H1 (cell line): ENCODE measurements around the gene DUS1L. TPM values are rescaled to one million over a fixed set of nuclear protein-coding genes. Genes with fewer than 3 reads are reported as not detected.

Experiments used
- CTCF ChIA-PET: fragments of 300-600 bp; sonication (Branson Sonifier 250); formaldehyde crosslinking; loops from one replicate; lab custom pipeline; 2021; ENCODE audit not compliant: partially characterized antibody; lab: Charles Lee
- POLR2A ChIA-PET: fragments of 300-600 bp; sonication (Branson Sonifier 250); formaldehyde crosslinking; loops from one replicate; lab custom pipeline; 2021; ENCODE audit warnings: inconsistent platforms; ENCODE audit not compliant: partially characterized antibody; lab: Charles Lee
- DNase-seq, 2 experiments: peaks; one replicate each; pipeline versions ENCODE4 v3.0.0 to v3.0.0-alpha.2; 2010 to 2022; ENCODE audit warnings: low spot score in 2 of 2, low read depth in 1 of 2, mixed read lengths in 1 of 2
- FAIRE-seq: peaks from 2 replicates; lab custom pipeline; 2011; peaks lifted over from hg19 to GRCh38; lab: Jason Lieb, UNC
- H2AFZ ChIP-seq: 2 replicates; pipeline ENCODE4 v1.8.1; 2012; ENCODE audit warnings: low read length, inconsistent platforms
- H2AK5ac ChIP-seq: 2 replicates; pipeline ENCODE4 v1.6.1; 2013; ENCODE audit warnings: low read depth, low read length
- H2BK120ac ChIP-seq: replicated peaks from 2 replicates; pipeline ENCODE3; 2013; ENCODE audit warnings: low read depth, low read length, inconsistent platforms
- H2BK12ac ChIP-seq: 2 replicates; pipeline ENCODE4 v1.6.1; 2013; ENCODE audit warnings: low read depth, low read length
- H2BK15ac ChIP-seq: 2 replicates; pipeline ENCODE4 v1.6.1; 2013; ENCODE audit warnings: low read length
- H2BK20ac ChIP-seq: 2 replicates; pipeline ENCODE4 v1.6.1; 2013; ENCODE audit warnings: low read length
- H2BK5ac ChIP-seq: 2 replicates; pipeline ENCODE4 v1.6.1; 2013; ENCODE audit warnings: low read depth, low read length
- H3K14ac ChIP-seq: 2 replicates; pipeline ENCODE4 v1.6.1; 2013; ENCODE audit warnings: inconsistent platforms; ENCODE audit not compliant: insufficient read length
- H3K18ac ChIP-seq: 2 replicates; pipeline ENCODE4 v1.6.1; 2013; ENCODE audit warnings: low read length; ENCODE audit errors: extremely low read depth
- H3K23ac ChIP-seq: 2 replicates; pipeline ENCODE4 v1.6.1; 2013; ENCODE audit warnings: inconsistent platforms; ENCODE audit not compliant: insufficient read length
- H3K23me2 ChIP-seq: 2 replicates; pipeline ENCODE4 v1.6.1; 2013; ENCODE audit warnings: low read depth, low read length
- H3K27ac ChIP-seq: 2 replicates; pipeline ENCODE4 v1.6.1; 2011; ENCODE audit warnings: low read depth, low read length, inconsistent platforms
- H3K27me3 ChIP-seq, 4 experiments: replicated peaks in 1 of 4; 1 replicate in 1 of 4; 2 replicates in 3 of 4; pipeline versions ENCODE4 v1.6.1 to v1.8.1; 2011 to 2013; ENCODE audit warnings: low read length in 3 of 4, mild to moderate bottlenecking in 3 of 4, inconsistent platforms in 2 of 4, mixed read lengths in 2 of 4, moderate library complexity in 1 of 4; ENCODE audit not compliant: control insufficient read depth in 3 of 4, insufficient read depth in 3 of 4; ENCODE audit errors: extremely low read depth in 1 of 4
- H3K36me3 ChIP-seq, 4 experiments: 2 replicates each; pipeline versions ENCODE4 v1.6.1 to v1.8.1; 2011 to 2013; ENCODE audit warnings: mild to moderate bottlenecking in 4 of 4, low read length in 3 of 4, moderate library complexity in 2 of 4, control low read depth in 1 of 4, inconsistent platforms in 1 of 4; ENCODE audit not compliant: insufficient read depth in 4 of 4, control insufficient read depth in 2 of 4
- H3K4ac ChIP-seq: replicated peaks from 2 replicates; pipeline ENCODE3; 2013; ENCODE audit warnings: low read length, low read depth, mixed read lengths, inconsistent platforms; ENCODE audit not compliant: insufficient read length
- H3K4me1 ChIP-seq, 4 experiments: replicated peaks in 1 of 4; 1 replicate in 1 of 4; 2 replicates in 3 of 4; pipeline versions ENCODE4 v1.6.1 to v1.8.1; 2011 to 2013; ENCODE audit warnings: low read length in 3 of 4, inconsistent platforms in 2 of 4, mixed read lengths in 1 of 4; ENCODE audit not compliant: insufficient read depth in 4 of 4, control insufficient read depth in 3 of 4
- H3K4me2 ChIP-seq, 2 experiments: 2 replicates each; pipeline versions ENCODE4 v1.6.1 to v1.8.1; 2011 to 2013; ENCODE audit warnings: low read depth in 2 of 2, low read length in 2 of 2, control low read depth in 1 of 2, inconsistent platforms in 1 of 2, mild to moderate bottlenecking in 1 of 2; ENCODE audit not compliant: insufficient read depth in 1 of 2
- H3K4me3 ChIP-seq, 4 experiments: fragments of 200-600, 300-600 bp in 1 of 4; sonication (generic), shearing (Covaris generic), sonication (Bioruptor Twin) in 1 of 4; 2 replicates each; pipeline versions ENCODE4 v1.5.1 to v1.8.1; 2011 to 2016; ENCODE audit warnings: low read length in 4 of 4, low read depth in 3 of 4, control low read depth in 2 of 4, inconsistent platforms in 2 of 4, mild to moderate bottlenecking in 2 of 4, mixed read lengths in 1 of 4, moderate library complexity in 1 of 4; ENCODE audit not compliant: insufficient read depth in 2 of 4; ENCODE audit errors: extremely low read depth in 1 of 4
- H3K56ac ChIP-seq: replicated peaks from 2 replicates; pipeline ENCODE3; 2013; ENCODE audit warnings: low read depth, mild to moderate bottlenecking, mixed read lengths, low read length, inconsistent platforms; ENCODE audit not compliant: insufficient read length
- H3K79me1 ChIP-seq: 2 replicates; pipeline ENCODE4 v1.6.1; 2013; ENCODE audit warnings: low read depth, low read length, control low read depth
- H3K79me2 ChIP-seq, 2 experiments: 2 replicates each; pipeline versions ENCODE4 v1.6.1 to v1.8.1; 2012 to 2013; ENCODE audit warnings: low read length in 2 of 2, mild to moderate bottlenecking in 2 of 2, inconsistent platforms in 1 of 2; ENCODE audit not compliant: insufficient read depth in 2 of 2, control insufficient read depth in 1 of 2
- H3K9ac ChIP-seq, 4 experiments: replicated peaks in 1 of 4; 1 replicate in 1 of 4; 2 replicates in 3 of 4; pipeline versions ENCODE4 v1.6.1 to v1.8.1; 2011 to 2013; ENCODE audit warnings: low read depth in 3 of 4, low read length in 3 of 4, control low read depth in 2 of 4, mild to moderate bottlenecking in 2 of 4, moderate library complexity in 2 of 4, inconsistent platforms in 1 of 4; ENCODE audit errors: extremely low read depth in 1 of 4
- H3K9me3 ChIP-seq, 2 experiments: 2 replicates each; pipeline versions ENCODE4 v1.6.1 to v1.8.1; 2012 to 2013; ENCODE audit warnings: mild to moderate bottlenecking in 2 of 2, moderate library complexity in 2 of 2, control low read depth in 1 of 2, inconsistent platforms in 1 of 2, low read depth in 1 of 2, low read length in 1 of 2, mixed read lengths in 1 of 2; ENCODE audit not compliant: insufficient read depth in 2 of 2
- H4K20me1 ChIP-seq, 2 experiments: replicated peaks in 1 of 2; 2 replicates each; pipeline versions ENCODE3 to v1.8.1; 2011 to 2013; ENCODE audit warnings: inconsistent platforms in 2 of 2, low read length in 2 of 2, mild to moderate bottlenecking in 1 of 2; ENCODE audit not compliant: insufficient read depth in 2 of 2, control insufficient read depth in 1 of 2
- H4K5ac ChIP-seq: 2 replicates; pipeline ENCODE4 v1.6.1; 2013; ENCODE audit warnings: low read length, low read depth, mixed read lengths, inconsistent platforms; ENCODE audit not compliant: insufficient read length
- H4K8ac ChIP-seq: 2 replicates; pipeline ENCODE4 v1.8.0; 2013; ENCODE audit warnings: mild to moderate bottlenecking, moderate library complexity, low read length, inconsistent platforms; ENCODE audit not compliant: insufficient read depth; ENCODE audit errors: extremely low read depth
- H4K91ac ChIP-seq: replicated peaks from 2 replicates; pipeline ENCODE3; 2013; ENCODE audit warnings: low read length, mixed read lengths, inconsistent platforms; ENCODE audit not compliant: insufficient read length
- BRCA1 ChIP-seq: IDR thresholded peaks from 2 replicates; pipeline ENCODE4 v1.6.1; 2012; ENCODE audit warnings: low read depth, low read length, improper control_type of control experiment
- CBX8 ChIP-seq: fragments of 300-800, 300-1000 bp; sonication (generic); IDR thresholded peaks from 2 replicates; pipeline ENCODE4 v1.7.1; 2016; ENCODE audit warnings: low read depth, low read length, borderline replicate concordance
- EZH2 ChIP-seq: fragments of 200-600 bp; sonication (generic); IDR thresholded peaks from 2 replicates; pipeline ENCODE4 v1.7.1; 2012; ENCODE audit warnings: low read depth, mild to moderate bottlenecking, moderate library complexity, low read length, inconsistent platforms; ENCODE audit not compliant: severe bottlenecking
- GTF2F1 ChIP-seq: IDR thresholded peaks from 2 replicates; pipeline ENCODE4 v1.6.1; 2012; ENCODE audit warnings: low read depth, low read length, improper control_type of control experiment, borderline replicate concordance
- HDAC2 ChIP-seq, 2 experiments: fragments of 300-600 bp in 1 of 2; sonication (generic) in 1 of 2; IDR thresholded peaks; 2 replicates each; pipeline ENCODE4 v1.6.1; 2011 to 2012; ENCODE audit warnings: low read depth in 2 of 2, low read length in 2 of 2, mild to moderate bottlenecking in 2 of 2, moderate library complexity in 2 of 2, borderline replicate concordance in 1 of 2, inconsistent platforms in 1 of 2
- SAP30 ChIP-seq: fragments of 300-600 bp; sonication (generic); IDR thresholded peaks from 2 replicates; pipeline ENCODE4 v1.7.1; 2012; ENCODE audit warnings: low read length, moderate library complexity, mild to moderate bottlenecking, inconsistent platforms; ENCODE audit not compliant: insufficient read depth, insufficient replicate concordance
- SIX5 ChIP-seq: IDR thresholded peaks from 2 replicates; pipeline ENCODE4 v1.6.1; 2011; ENCODE audit warnings: mild to moderate bottlenecking, low read depth, low read length
- TBP ChIP-seq: IDR thresholded peaks from 2 replicates; pipeline ENCODE4 v1.6.1; 2011; ENCODE audit warnings: low read depth, low read length, improper control_type of control experiment
- TCF12 ChIP-seq: IDR thresholded peaks from 2 replicates; pipeline ENCODE4 v1.6.1; 2011; ENCODE audit warnings: low read depth, mild to moderate bottlenecking, low read length
- YY1 ChIP-seq: IDR thresholded peaks from 2 replicates; pipeline ENCODE4 v1.6.1; 2011; ENCODE audit warnings: low read depth, mild to moderate bottlenecking, low read length
- ZNF274 ChIP-seq: IDR thresholded peaks from 2 replicates; pipeline ENCODE4 v1.7.0; 2012; ENCODE audit warnings: low read length, borderline replicate concordance; ENCODE audit errors: extremely low read depth
- WGBS, 2 experiments: shearing (Covaris generic) in 1 of 2; methylation state at CpG; one replicate each; pipeline versions ENCODE4 v1.1.6 to v1.1.7; 2013 to 2015; ENCODE audit warnings: low lambda C conversion rate in 2 of 2, mixed read lengths in 2 of 2, inconsistent platforms in 1 of 2, low coverage in 1 of 2, missing lambda C conversion rate in 1 of 2; ENCODE audit not compliant: insufficient replicate concordance in 2 of 2, insufficient coverage in 1 of 2, insufficient read length in 1 of 2; ENCODE audit errors: extremely low coverage in 1 of 2, missing lambda C conversion rate in 1 of 2; 5-methylcytosine and 5-hydroxymethylcytosine counted together
- polyA plus RNA-seq, 7 experiments: library from polyadenylated mRNA; depleted of rRNA in 3 of 7; stranded (reverse) in 5 of 7; unstranded in 2 of 7; fragments of >200 nt in 5 of 7; fragments of 200-250 nt in 2 of 7; gene quantifications; 1 replicate in 5 of 7; 2 replicates in 1 of 7; 4 replicates in 1 of 7; pipeline versions ENCODE4 v1.2.1 to v1.2.3, GENCODE V29; 2011 to 2013; ENCODE audit warnings: missing spikeins in 2 of 7, mixed read lengths in 2 of 7
- total RNA-seq: library from RNA; stranded (reverse); fragmentation: NEBNext Ultra II Directional; extraction: Animal tissue kit (Norgen Biotek cat#: 25700); gene quantifications from 2 replicates; pipeline ENCODE4 v1.2.1, GENCODE V29; 2021

DUS1L gene
- total and polyA plus RNA-seq, 2 of the 8 experiments (the other 6 are each of a cell fraction or from before 2014, with no cell fraction given): 34.5 to 69.1 TPM

DNA sequence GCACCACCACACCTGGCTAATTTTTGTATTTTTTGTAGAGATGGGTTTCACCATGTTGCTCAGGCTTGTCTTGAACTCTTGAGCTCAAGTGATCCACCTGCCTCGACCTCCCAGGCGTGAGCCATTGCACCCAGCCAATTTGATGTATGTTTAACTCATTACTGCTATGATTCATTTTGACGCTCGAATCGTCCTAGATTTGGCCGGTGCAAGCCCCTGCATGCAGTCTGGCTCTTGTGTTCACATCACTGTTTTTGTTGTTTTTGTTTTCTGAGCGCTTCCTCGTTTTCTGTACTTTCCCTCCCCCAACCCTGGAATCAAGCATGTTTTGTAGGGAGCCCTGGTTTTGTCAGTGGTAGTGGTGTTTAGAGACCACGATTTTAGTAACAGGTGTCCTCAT lies 7.8 kb upstream of the DUS1L start:
- POLR2A ChIA-PET: interaction anchor here (6.5 to 16.2 kb wide), 3 partner anchors 7 to 18 kb away, joined by 48 to 161 read pairs (median 105); partner anchors contain the start of genes DUS1L, GPS1 and RFNG
- no peak overlapping the region for H3K27ac ChIP-seq

More for the DNA sequence above, 7.8 kb upstream of the DUS1L start:
- no peak for TF ChIP-seq GTF2F1
- TF ChIP-seq TBP: no peak
- no peak for TF ChIP-seq SAP30
- no peak for TF ChIP-seq TCF12
- TF ChIP-seq ZNF274: no peak
- TF ChIP-seq YY1: no peak
- TF ChIP-seq EZH2: no peak
- TF ChIP-seq BRCA1: no peak
- TF ChIP-seq CBX8: no peak
- TF ChIP-seq SIX5: no peak
- no peak for TF ChIP-seq HDAC2 (IDR thresholded peaks at IDR 0.05; ENCODE audit: borderline replicate concordance in 1 of 2, low read depth in 2 of 2, low read length in 2 of 2)
- H3K4me1 ChIP-seq: no peaks in the 10 kb centered on the region
- H3K4ac ChIP-seq: no peak overlapping the region
- no peak overlapping the region for H3K14ac ChIP-seq
- H3K79me2 ChIP-seq: no peaks in the 10 kb centered on the region
- DNase-seq (no peak), FAIRE-seq (no peak)
- no peak overlapping the region for H2BK12ac ChIP-seq
- H3K23ac ChIP-seq: no peak overlapping the region
- H3K9ac ChIP-seq: no peak overlapping the region
- H3K79me1 ChIP-seq: no peaks in the 10 kb centered on the region
- no peaks in the 10 kb centered on the region; a peak in 1 of 7 replicates for H3K27me3 ChIP-seq
- WGBS, 2 experiments: 85% methylated on average over 9 of the region's 9 CpGs; no CpG with 5 or more reads in 1 of the 2 experiments
- no peak overlapping the region for H2AFZ ChIP-seq
- H2AK5ac ChIP-seq: no peak overlapping the region
- H3K4me3 ChIP-seq: no peak overlapping the region
- H3K4me2 ChIP-seq: no peak overlapping the region
- no peaks in the 10 kb centered on the region for H3K23me2 ChIP-seq
- no peak overlapping the region for H2BK20ac ChIP-seq
- H2BK5ac ChIP-seq: no peak overlapping the region
- no peaks in the 10 kb centered on the region for H3K9me3 ChIP-seq
- no peak overlapping the region for H2BK120ac ChIP-seq
- H4K20me1 ChIP-seq: peaks cover 2 to 3% of the 10 kb centered on the region in 2 experiments
- H4K8ac ChIP-seq: no peak overlapping the region
- H3K56ac ChIP-seq: no peak overlapping the region
- CTCF ChIA-PET: interaction anchor here (0.7 to 1.0 kb wide), 3 partner anchors 10 to 40 kb away, joined by 3 to 4 read pairs (median 3); no protein-coding TSS in a partner anchor
- no peak overlapping the region for H4K91ac ChIP-seq
- H3K36me3 ChIP-seq: peaks cover 0 to 9% (median 1%) of the 10 kb centered on the region in 4 experiments; a peak in 2 of 8 replicates
- no peak overlapping the region for H2BK15ac ChIP-seq
- H3K18ac ChIP-seq: no peak overlapping the region
- H4K5ac ChIP-seq: no peak overlapping the region
